Lower lobe of right lung (tissue), 2 donors: ENCODE measurements around the gene TANC1. TPM values are rescaled to one million over a fixed set of nuclear protein-coding genes. Genes with fewer than 3 reads are reported as not detected.
A peak's percentile ranks its signal among the peaks of the same experiment; 100 is the strongest.

ENCODE experiments used
- ATAC-seq, 2 donors: fragments of 200-7000 bp; cut with Tn5 transposase; one replicate each; pipeline ENCODE4 v1.9.1; 2020 to 2022; ENCODE audit warnings: mild to moderate bottlenecking in 2 of 2, moderate library complexity in 2 of 2
- DNase-seq: peaks from one replicate; pipeline ENCODE4 v3.0.0-alpha.2; 2020
- H3K27ac ChIP-seq: fragments of 200-600 bp; one replicate; pipeline ENCODE4 v1.8.0; 2022
- H3K27me3 ChIP-seq: fragments of 200-600 bp; one replicate; pipeline ENCODE4 v1.8.0; 2022; ENCODE audit warnings: low read depth
- H3K36me3 ChIP-seq: fragments of 200-600 bp; one replicate; pipeline ENCODE4 v1.8.0; 2022; ENCODE audit warnings: mild to moderate bottlenecking
- H3K4me1 ChIP-seq: fragments of 200-600 bp; one replicate; pipeline ENCODE4 v1.8.0; 2022
- H3K4me3 ChIP-seq: fragments of 200-600 bp; one replicate; pipeline ENCODE4 v1.8.0; 2022; ENCODE audit warnings: mild to moderate bottlenecking
- H3K9me3 ChIP-seq: fragments of 200-600 bp; one replicate; pipeline ENCODE4 v1.8.0; 2022
- CTCF ChIP-seq: fragments of 200-600 bp; IDR thresholded peaks from one replicate; pipeline ENCODE4 v1.8.0; 2022; ENCODE audit warnings: antibody characterized with exemption, mild to moderate bottlenecking
- intact Hi-C: fragments of 100-400 bp; cut with DNase I; formaldehyde crosslinking; loops from one replicate; pipeline ENCODE4 v1.11.0; 2022
- total RNA-seq: library from RNA; stranded (reverse); fragmentation: NEBNext Ultra II Directional; extraction: Animal tissue kit (Norgen Biotek cat#: 25700); gene quantifications from one replicate; pipeline ENCODE4 v1.2.1, GENCODE V29; 2021
- donor health status: DM: no; HTN: yes; CAD: no; lungs with severe emphysema.

The TANC1 gene
- total RNA-seq, 1 donor from 2014 or later = 39.5 TPM

GRCh38 chr2:159226608-159227385 is 258.4 kb downstream of the TANC1 start:
- no peak for TF ChIP-seq CTCF
- Histone ChIP-seq H3K9me3 (no peaks in the 10 kb centered on the region), H3K36me3 (peaks cover 53% of the 10 kb centered on the region), H3K27me3 (no peaks in the 10 kb centered on the region), H3K4me1 (peaks cover 68% of the 10 kb centered on the region), H3K4me3 (no peak overlapping the region), H3K27ac (peak overlapping the region; percentile 66)
- DNase-seq (no peak), ATAC-seq (no peak)
- intact Hi-C loops = no loop called here

DNA sequence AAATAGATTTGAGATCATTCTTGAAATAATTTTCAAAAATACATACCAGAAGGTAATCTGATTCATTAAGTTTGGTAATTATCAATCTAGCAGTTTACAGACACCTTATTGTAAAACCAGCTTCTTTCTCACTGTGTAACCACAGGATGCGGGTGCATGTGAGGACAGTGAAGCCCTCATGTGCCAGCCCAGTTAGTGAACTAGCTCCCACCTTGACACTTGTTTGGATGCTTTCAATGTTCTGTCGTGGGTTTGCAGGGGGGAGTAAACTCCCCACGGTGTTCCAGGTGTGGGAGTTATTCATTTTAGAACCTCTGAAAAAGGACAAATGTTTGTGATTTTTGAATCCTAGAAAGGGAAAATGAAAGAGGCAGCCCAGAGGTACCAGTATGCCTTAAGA is 259.0 kb downstream of the TANC1 start:
- Histone ChIP-seq H3K4me3 (no peak overlapping the region), H3K27ac (no peak overlapping the region), H3K27me3 (no peaks in the 10 kb centered on the region), H3K9me3 (no peaks in the 10 kb centered on the region), H3K36me3 (peaks cover 51% of the 10 kb centered on the region), H3K4me1 (peaks cover 68% of the 10 kb centered on the region)
- TF ChIP-seq CTCF = no peak
- intact Hi-C loops = no loop called here
- no peak for ATAC-seq
- DNase-seq = no peak

- no peak for TF ChIP-seq CTCF
- intact Hi-C loops = no loop called here
- peaks cover 68% of the 10 kb centered on the region for H3K4me1 ChIP-seq
- no peaks in the 10 kb centered on the region for H3K27me3 ChIP-seq
- no peak for ATAC-seq
- H3K4me3 ChIP-seq = no peak overlapping the region
- DNase-seq = no peak
- H3K27ac ChIP-seq = no peak overlapping the region
- H3K9me3 ChIP-seq = no peaks in the 10 kb centered on the region
- peaks cover 58% of the 10 kb centered on the region for H3K36me3 ChIP-seq
Measured at GRCh38 chr2:159228081-159228581, 259.7 kb downstream of the TANC1 start.

DNA sequence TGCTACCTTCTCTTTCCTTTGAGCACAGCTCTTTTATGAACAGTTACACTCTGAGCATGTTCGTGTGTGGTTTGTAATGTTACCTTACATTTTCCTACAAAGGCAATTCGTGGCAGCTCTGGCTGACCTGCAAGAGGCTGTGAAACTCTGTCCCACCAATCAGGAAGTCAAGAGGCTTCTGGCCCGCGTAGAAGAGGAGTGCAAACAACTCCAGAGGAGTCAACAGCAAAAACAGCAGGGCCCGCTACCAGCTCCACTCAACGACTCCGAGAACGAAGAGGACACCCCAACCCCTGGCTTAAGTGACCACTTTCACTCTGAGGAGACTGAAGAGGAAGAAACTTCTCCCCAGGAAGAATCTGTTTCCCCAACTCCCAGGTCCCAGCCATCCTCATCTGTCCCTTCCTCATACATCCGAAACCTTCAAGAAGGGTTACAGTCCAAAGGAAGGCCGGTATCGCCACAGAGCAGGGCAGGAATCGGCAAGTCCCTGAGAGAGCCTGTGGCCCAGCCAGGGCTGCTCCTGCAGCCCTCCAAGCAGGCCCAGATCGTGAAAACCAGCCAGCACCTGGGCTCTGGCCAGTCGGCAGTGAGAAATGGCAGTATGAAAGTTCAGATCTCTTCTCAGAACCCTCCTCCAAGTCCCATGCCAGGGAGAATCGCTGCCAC is 261.2 kb downstream of the TANC1 start:
- peak; percentile 82 to 91 for ATAC-seq
- intact Hi-C loops = no loop called here
- peak overlapping the region; percentile 58 for H3K27ac ChIP-seq
- TF ChIP-seq CTCF = no peak
- peaks cover 56% of the 10 kb centered on the region for H3K36me3 ChIP-seq
- peak; percentile 74 for DNase-seq
- no peaks in the 10 kb centered on the region for H3K27me3 ChIP-seq
- H3K4me3 ChIP-seq = no peak overlapping the region
- no peaks in the 10 kb centered on the region for H3K9me3 ChIP-seq
- peaks cover 55% of the 10 kb centered on the region for H3K4me1 ChIP-seq

DNA sequence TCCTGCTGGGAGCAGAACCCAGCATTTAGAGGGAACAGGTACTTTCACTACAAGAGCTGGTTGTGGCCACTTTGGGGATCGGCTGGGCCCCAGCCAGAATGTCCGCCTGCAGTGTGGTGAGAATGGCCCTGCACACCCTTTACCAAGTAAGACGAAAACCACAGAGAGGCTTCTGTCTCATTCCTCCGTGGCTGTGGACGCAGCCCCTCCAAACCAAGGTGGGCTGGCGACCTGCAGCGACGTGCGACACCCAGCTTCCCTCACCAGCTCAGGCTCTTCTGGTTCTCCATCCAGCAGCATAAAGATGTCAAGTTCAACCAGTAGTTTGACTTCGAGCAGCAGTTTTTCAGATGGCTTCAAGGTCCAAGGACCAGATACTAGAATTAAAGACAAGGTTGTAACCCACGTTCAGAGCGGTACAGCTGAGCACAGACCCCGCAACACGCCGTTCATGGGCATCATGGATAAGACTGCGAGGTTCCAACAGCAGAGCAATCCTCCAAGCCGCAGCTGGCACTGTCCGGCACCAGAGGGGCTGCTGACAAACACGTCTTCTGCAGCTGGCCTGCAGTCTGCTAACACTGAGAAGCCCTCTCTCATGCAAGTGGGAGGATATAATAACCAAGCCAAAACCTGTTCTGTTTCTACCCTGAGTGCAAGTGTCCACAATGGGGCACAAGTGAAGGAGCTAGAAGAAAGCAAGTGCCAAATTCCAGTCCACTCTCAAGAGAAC is 261.9 kb downstream of the TANC1 start:
- no peak overlapping the region for H3K4me3 ChIP-seq
- no peaks in the 10 kb centered on the region for H3K27me3 ChIP-seq
- peak; percentile 8 to 32 for ATAC-seq
- peak overlapping the region; percentile 58 for H3K27ac ChIP-seq
- intact Hi-C loops = no loop called here
- DNase-seq = no peak
- H3K9me3 ChIP-seq = no peaks in the 10 kb centered on the region
- TF ChIP-seq CTCF = no peak
- H3K36me3 ChIP-seq = peaks cover 56% of the 10 kb centered on the region
- H3K4me1 ChIP-seq = peaks cover 48% of the 10 kb centered on the region
